Nephron progenitor cell (in vitro differentiated cells): ENCODE results near the gene PVALEF.

ENCODE experiments used
- DNase-seq: peaks from one replicate; pipeline ENCODE4 v3.0.0; 2021
- H3K27ac Mint-ChIP-seq: 2 replicates; pipeline ENCODE4 v1.8.0; 2021; ENCODE audit warnings: mild to moderate bottlenecking, moderate library complexity, mixed read lengths
- H3K27me3 Mint-ChIP-seq: 2 replicates; pipeline ENCODE4 v1.8.0; 2021; ENCODE audit warnings: mild to moderate bottlenecking, low read depth, mixed read lengths; ENCODE audit not compliant: poor library complexity
- H3K36me3 Mint-ChIP-seq: 2 replicates; pipeline ENCODE4 v1.8.0; 2021; ENCODE audit warnings: low read depth, mixed read lengths
- H3K4me1 Mint-ChIP-seq: 2 replicates; pipeline ENCODE4 v1.8.0; 2021; ENCODE audit warnings: mixed read lengths
- H3K4me3 Mint-ChIP-seq: 2 replicates; pipeline ENCODE4 v1.8.0; 2021; ENCODE audit warnings: mild to moderate bottlenecking, moderate library complexity, mixed read lengths
- H3K9me3 Mint-ChIP-seq: 2 replicates; pipeline ENCODE4 v1.8.0; 2021; ENCODE audit warnings: mild to moderate bottlenecking, moderate library complexity, mixed read lengths
- CTCF ChIP-seq: fragments of 200-600 bp; sonication (generic); IDR thresholded peaks from 2 replicates; pipeline ENCODE4 v1.5.0; 2021; ENCODE audit warnings: antibody characterized with exemption

Gene PVALEF

GRCh38 chr17:81135505-81136278, 29.6 kb upstream of the PVALEF start:
- Mint-ChIP-seq H3K36me3 (no peaks in the 10 kb centered on the region), H3K9me3 (no peaks in the 10 kb centered on the region)
- no peak for TF ChIP-seq CTCF

GRCh38 chr17:81136366-81136765, 28.9 kb upstream of the PVALEF start:
- no peak overlapping the region for H3K4me3 Mint-ChIP-seq
- H3K36me3 Mint-ChIP-seq: no peaks in the 10 kb centered on the region
- peaks cover 15% of the 10 kb centered on the region for H3K27me3 Mint-ChIP-seq
- no peaks in the 10 kb centered on the region for H3K9me3 Mint-ChIP-seq
- DNase-seq: no peak
- no peak overlapping the region for H3K27ac Mint-ChIP-seq
- no peak for TF ChIP-seq CTCF
- H3K4me1 Mint-ChIP-seq: peaks cover 18% of the 10 kb centered on the region

More at GRCh38 chr17:81135505-81136278, 29.6 kb upstream of the PVALEF start:
- DNase-seq: no peak
- H3K27me3 Mint-ChIP-seq: peaks cover 15% of the 10 kb centered on the region
- H3K27ac Mint-ChIP-seq: no peak overlapping the region
- peaks cover 18% of the 10 kb centered on the region for H3K4me1 Mint-ChIP-seq
- no peak overlapping the region for H3K4me3 Mint-ChIP-seq

- no peak overlapping the region for H3K4me3 Mint-ChIP-seq
- no peak for TF ChIP-seq CTCF
- no peak for DNase-seq
- H3K9me3 Mint-ChIP-seq: no peaks in the 10 kb centered on the region
- no peaks in the 10 kb centered on the region for H3K36me3 Mint-ChIP-seq
- H3K27ac Mint-ChIP-seq: no peak overlapping the region
- peaks cover 18% of the 10 kb centered on the region for H3K4me1 Mint-ChIP-seq
- H3K27me3 Mint-ChIP-seq: peaks cover 15% of the 10 kb centered on the region
Observed at GRCh38 chr17:81137248-81137647, 28.1 kb upstream of the PVALEF start.

- Mint-ChIP-seq H3K27ac (no peak overlapping the region), H3K4me1 (peaks cover 18% of the 10 kb centered on the region), H3K9me3 (no peaks in the 10 kb centered on the region), H3K36me3 (no peaks in the 10 kb centered on the region), H3K4me3 (no peak overlapping the region), H3K27me3 (peaks cover 15% of the 10 kb centered on the region)
- TF ChIP-seq CTCF: no peak
- no peak for DNase-seq
Observed at GRCh38 chr17:81138083-81138482, 27.2 kb upstream of the PVALEF start.

- Mint-ChIP-seq H3K27me3 (peaks cover 15% of the 10 kb centered on the region), H3K27ac (no peak overlapping the region), H3K4me3 (peak overlapping the region; percentile 3), H3K4me1 (peaks cover 15% of the 10 kb centered on the region), H3K9me3 (no peaks in the 10 kb centered on the region), H3K36me3 (no peaks in the 10 kb centered on the region)
- no peak for TF ChIP-seq CTCF
- DNase-seq: no peak
Observed at GRCh38 chr17:81138500-81138899, 26.8 kb upstream of the PVALEF start.

- TF ChIP-seq CTCF: no peak
- Mint-ChIP-seq H3K4me1 (peaks cover 7% of the 10 kb centered on the region), H3K9me3 (no peaks in the 10 kb centered on the region), H3K27me3 (peaks cover 15% of the 10 kb centered on the region), H3K36me3 (no peaks in the 10 kb centered on the region), H3K4me3 (no peak overlapping the region), H3K27ac (no peak overlapping the region)
- no peak for DNase-seq
Observed at GRCh38 chr17:81139428-81139827, 25.9 kb upstream of the PVALEF start.
